HUES6 (cell line): Measurements from ENCODE around the gene GSC.
"Not testable (repeated sequence)": the region's sequence is repeated elsewhere in the genome, so short reads cannot be mapped to it uniquely, and the experiment has no call there.

ENCODE experiments used
- H3K27ac ChIP-seq: 2 replicates; pipeline ENCODE4 v1.7.0; 2013; ENCODE audit warnings: low read depth, mild to moderate bottlenecking, low read length, inconsistent platforms
- H3K27me3 ChIP-seq: 2 replicates; pipeline ENCODE4 v1.6.1; 2013; ENCODE audit warnings: low read length; ENCODE audit not compliant: control insufficient read depth, insufficient read depth
- H3K36me3 ChIP-seq: 2 replicates; pipeline ENCODE4 v1.6.1; 2013; ENCODE audit warnings: low read length; ENCODE audit not compliant: control insufficient read depth, insufficient read depth
- H3K4me1 ChIP-seq: 2 replicates; pipeline ENCODE4 v1.6.1; 2013; ENCODE audit warnings: low read length; ENCODE audit not compliant: control insufficient read depth, insufficient read depth
- H3K4me3 ChIP-seq: 2 replicates; pipeline ENCODE4 v1.5.1; 2013; ENCODE audit warnings: low read depth, low read length
- H3K9ac ChIP-seq: one replicate; pipeline ENCODE4 v1.6.1; 2013; ENCODE audit warnings: mild to moderate bottlenecking, low read length
- H3K9me3 ChIP-seq: 2 replicates; pipeline ENCODE4 v1.6.1; 2013; ENCODE audit warnings: low read depth, low read length; ENCODE audit not compliant: control insufficient read depth, insufficient read depth

Gene GSC

GRCh38 chr14:94756310-94756882 is 13.5 kb downstream of the GSC start:
- no peaks in the 10 kb centered on the region for H3K36me3 ChIP-seq
- no peaks in the 10 kb centered on the region for H3K4me1 ChIP-seq
- H3K9ac ChIP-seq, result no peak overlapping the region
- no peaks in the 10 kb centered on the region; the same call in 1 of the 2 replicates for H3K27me3 ChIP-seq
- no peaks in the 10 kb centered on the region for H3K9me3 ChIP-seq
- no peak overlapping the region for H3K4me3 ChIP-seq
- no peak overlapping the region for H3K27ac ChIP-seq

GRCh38 chr14:94754391-94754942 is 15.4 kb downstream of the GSC start:
- no peaks in the 10 kb centered on the region for H3K36me3 ChIP-seq
- H3K27ac ChIP-seq, result no peak overlapping the region
- H3K9ac ChIP-seq, result no peak overlapping the region
- H3K4me3 ChIP-seq, result no peak overlapping the region
- H3K9me3 ChIP-seq, result no peaks in the 10 kb centered on the region
- H3K27me3 ChIP-seq, result no peaks in the 10 kb centered on the region; the same call in 1 of the 2 replicates
- H3K4me1 ChIP-seq, result no peaks in the 10 kb centered on the region

GRCh38 chr14:94752591-94753436 is 17.1 kb downstream of the GSC start:
- H3K4me1 ChIP-seq, result no peaks in the 10 kb centered on the region
- H3K9ac ChIP-seq, result no peak overlapping the region
- no peak overlapping the region for H3K4me3 ChIP-seq

GRCh38 chr14:94751956-94752355 is 18.0 kb downstream of the GSC start:
- Histone ChIP-seq H3K27ac (no peak overlapping the region), H3K36me3 (no peaks in the 10 kb centered on the region), H3K9me3 (no peaks in the 10 kb centered on the region), H3K9ac (no peak overlapping the region), H3K27me3 (no peaks in the 10 kb centered on the region), H3K4me1 (no peaks in the 10 kb centered on the region), H3K4me3 (no peak overlapping the region)

More at GRCh38 chr14:94752591-94753436, 17.1 kb downstream of the GSC start:
- H3K27ac ChIP-seq, result no peak overlapping the region
- H3K27me3 ChIP-seq, result no peaks in the 10 kb centered on the region
- H3K36me3 ChIP-seq, result no peaks in the 10 kb centered on the region
- no peaks in the 10 kb centered on the region for H3K9me3 ChIP-seq

- no peak overlapping the region for H3K27ac ChIP-seq
- no peaks in the 10 kb centered on the region for H3K4me1 ChIP-seq
- H3K4me3 ChIP-seq, result no peak overlapping the region
- H3K9ac ChIP-seq, result no peak overlapping the region
- H3K27me3 ChIP-seq, result no peaks in the 10 kb centered on the region
- no peaks in the 10 kb centered on the region for H3K36me3 ChIP-seq
- H3K9me3 ChIP-seq, result no peaks in the 10 kb centered on the region
These were observed 18.6 kb downstream of the GSC start for GRCh38 chr14:94751321-94751720.

GRCh38 chr14:94750371-94750770 is 19.5 kb downstream of the GSC start:
- Histone ChIP-seq H3K4me3 (no peak overlapping the region), H3K9me3 (no peaks in the 10 kb centered on the region), H3K27me3 (no peaks in the 10 kb centered on the region), H3K27ac (no peak overlapping the region), H3K36me3 (no peaks in the 10 kb centered on the region), H3K4me1 (no peaks in the 10 kb centered on the region), H3K9ac (no peak overlapping the region)

- Histone ChIP-seq H3K4me3 (no peak overlapping the region), H3K9ac (no peak overlapping the region), H3K27ac (no peak overlapping the region), H3K4me1 (no peaks in the 10 kb centered on the region), H3K27me3 (no peaks in the 10 kb centered on the region), H3K36me3 (no peaks in the 10 kb centered on the region), H3K9me3 (no peaks in the 10 kb centered on the region)
These were observed 21.1 kb downstream of the GSC start for GRCh38 chr14:94748667-94749347.

- Histone ChIP-seq H3K9me3 (no peaks in the 10 kb centered on the region), H3K4me1 (no peaks in the 10 kb centered on the region), H3K4me3 (no peak overlapping the region), H3K27me3 (no peaks in the 10 kb centered on the region), H3K36me3 (no peaks in the 10 kb centered on the region), H3K27ac (no peak overlapping the region), H3K9ac (no peak overlapping the region)
These were observed 22.2 kb downstream of the GSC start for GRCh38 chr14:94747739-94748138.

- H3K9me3 ChIP-seq, H3K27me3 ChIP-seq, H3K9ac ChIP-seq, H3K36me3 ChIP-seq, H3K27ac ChIP-seq, H3K4me1 ChIP-seq, H3K4me3 ChIP-seq: not testable (repeated sequence)
These were observed 22.8 kb downstream of the GSC start for GRCh38 chr14:94747153-94747552.

- Histone ChIP-seq H3K9me3 (no peaks in the 10 kb centered on the region), H3K27ac (no peak overlapping the region), H3K27me3 (no peaks in the 10 kb centered on the region), H3K36me3 (no peaks in the 10 kb centered on the region), H3K9ac (no peak overlapping the region), H3K4me1 (no peaks in the 10 kb centered on the region), H3K4me3 (no peak overlapping the region)
These were observed 23.8 kb downstream of the GSC start for GRCh38 chr14:94746131-94746530.

GRCh38 chr14:94738751-94739150 is 31.2 kb downstream of the GSC start:
- Histone ChIP-seq H3K9ac (no peak overlapping the region), H3K27me3 (no peaks in the 10 kb centered on the region), H3K4me3 (no peak overlapping the region), H3K36me3 (no peaks in the 10 kb centered on the region), H3K4me1 (no peaks in the 10 kb centered on the region), H3K9me3 (no peaks in the 10 kb centered on the region), H3K27ac (no peak overlapping the region)
